ENCODE results near the gene OR12D1.

- no peak for TF ChIP-seq CTCF (IDR thresholded peaks at IDR 0.05)
- no peak for TF ChIP-seq POLR2AphosphoS5 (IDR thresholded peaks at IDR 0.05)
Observed at GRCh38 chr6:29426654-29427053, 11.9 kb downstream of the OR12D1 start.
